Measurements from ENCODE around the gene YKT6.

YKT6 gene

DNA sequence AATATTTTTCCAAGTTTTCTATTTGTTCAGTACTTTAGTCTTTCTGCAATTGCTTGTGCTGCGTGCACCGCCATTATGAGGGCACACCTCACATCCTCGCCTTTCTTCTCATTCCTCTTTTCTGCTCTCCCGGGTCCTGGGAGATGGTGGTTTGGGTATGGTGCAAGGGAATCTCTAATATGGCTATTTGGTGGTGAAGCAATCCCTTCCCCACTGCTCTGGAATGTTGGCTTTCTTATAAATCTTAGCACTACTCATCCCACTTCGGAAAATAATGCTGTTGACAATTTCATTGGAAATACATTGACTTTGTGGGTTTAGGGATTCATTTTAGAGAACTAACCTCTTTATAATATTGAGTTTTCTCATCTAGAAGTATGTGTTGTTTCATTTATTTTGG, 9.6 kb upstream of the YKT6 start:
- TF ChIP-seq EZH2phosphoT487 (IDR thresholded peaks at IDR 0.05; ENCODE audit: low read depth): no peak
- TF ChIP-seq, protein P1, sequence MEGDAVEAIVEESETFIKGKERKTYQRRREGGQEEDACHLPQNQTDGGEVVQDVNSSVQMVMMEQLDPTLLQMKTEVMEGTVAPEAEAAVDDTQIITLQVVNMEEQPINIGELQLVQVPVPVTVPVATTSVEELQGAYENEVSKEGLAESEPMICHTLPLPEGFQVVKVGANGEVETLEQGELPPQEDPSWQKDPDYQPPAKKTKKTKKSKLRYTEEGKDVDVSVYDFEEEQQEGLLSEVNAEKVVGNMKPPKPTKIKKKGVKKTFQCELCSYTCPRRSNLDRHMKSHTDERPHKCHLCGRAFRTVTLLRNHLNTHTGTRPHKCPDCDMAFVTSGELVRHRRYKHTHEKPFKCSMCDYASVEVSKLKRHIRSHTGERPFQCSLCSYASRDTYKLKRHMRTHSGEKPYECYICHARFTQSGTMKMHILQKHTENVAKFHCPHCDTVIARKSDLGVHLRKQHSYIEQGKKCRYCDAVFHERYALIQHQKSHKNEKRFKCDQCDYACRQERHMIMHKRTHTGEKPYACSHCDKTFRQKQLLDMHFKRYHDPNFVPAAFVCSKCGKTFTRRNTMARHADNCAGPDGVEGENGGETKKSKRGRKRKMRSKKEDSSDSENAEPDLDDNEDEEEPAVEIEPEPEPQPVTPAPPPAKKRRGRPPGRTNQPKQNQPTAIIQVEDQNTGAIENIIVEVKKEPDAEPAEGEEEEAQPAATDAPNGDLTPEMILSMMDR (IDR thresholded peaks at IDR 0.05; ENCODE audit: low read depth, low read length): no peak

DNA sequence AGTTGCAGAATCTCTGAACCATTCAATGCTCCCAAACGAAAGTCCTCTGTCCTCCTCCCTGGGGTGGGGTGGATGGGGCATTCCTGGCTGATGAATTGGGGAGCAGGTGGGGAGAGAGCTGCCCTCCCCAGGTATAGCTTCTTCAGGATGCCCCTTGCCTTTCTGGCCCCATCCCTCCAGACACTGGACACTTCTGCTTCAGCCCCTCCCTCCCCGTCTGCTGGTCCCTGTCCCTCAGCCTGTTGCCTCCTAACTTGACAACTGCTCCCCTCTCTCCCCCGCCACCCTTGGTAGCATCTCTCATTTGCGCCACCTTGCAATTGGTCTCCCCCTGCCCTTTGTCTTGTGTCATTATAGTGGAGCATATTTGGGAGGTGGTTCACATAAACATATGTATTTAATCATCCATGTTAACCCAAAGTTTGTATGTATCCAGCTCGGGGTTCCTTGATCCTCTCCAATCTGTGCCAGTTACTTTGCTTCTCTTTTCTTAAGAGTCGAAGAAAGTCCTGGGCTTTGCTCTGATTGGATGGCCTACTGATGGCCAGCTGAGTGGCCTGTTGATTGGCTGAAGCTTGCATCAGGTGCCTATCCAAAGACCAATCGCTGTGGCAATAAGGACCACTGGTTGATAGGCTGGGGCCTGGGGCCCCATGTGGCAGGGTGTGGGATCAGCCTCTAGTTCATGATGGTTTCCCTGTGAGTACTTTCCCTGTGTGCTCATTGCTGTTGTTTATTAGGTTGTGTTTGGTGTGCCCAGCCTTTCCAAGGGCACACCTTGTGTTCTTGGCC, 7.6 kb upstream of the YKT6 start:
- H3K36me3 ChIP-seq (replicated peaks; ENCODE audit: low read depth, low read length): no peaks in the 10 kb centered on the region
- peaks cover 9% of the 10 kb centered on the region; the same call in 1 of the 2 replicates for H3K4me1 ChIP-seq (ENCODE audit: low read length)
- no peaks in the 10 kb centered on the region for H3K9me3 ChIP-seq (ENCODE audit: insufficient read depth, low read length)
- TF ChIP-seq, protein P1 (IDR thresholded peaks at IDR 0.05; ENCODE audit: low read depth, low read length): no peak
- TF ChIP-seq EZH2phosphoT487 (IDR thresholded peaks at IDR 0.05; ENCODE audit: low read depth): no peak
- no peaks in the 10 kb centered on the region for H4K20me1 ChIP-seq (ENCODE audit: insufficient read depth, low read length)
- H3K79me2 ChIP-seq (ENCODE audit: low read length): no peaks in the 10 kb centered on the region
- H2AFZ ChIP-seq (ENCODE audit: low read depth, low read length): no peak overlapping the region
- H3K27me3 ChIP-seq (ENCODE audit: low read depth, low read length): peaks cover 2% of the 10 kb centered on the region; the same call in 1 of the 2 replicates
- no peak overlapping the region for H3K4me3 ChIP-seq (ENCODE audit: low read length)
- no peak overlapping the region for H3K27ac ChIP-seq (ENCODE audit: low read length)
- no peak overlapping the region for H3K4me2 ChIP-seq (ENCODE audit: low read length)
- H3K9ac ChIP-seq (ENCODE audit: low read length): no peak overlapping the region

More for the DNA sequence above, 9.6 kb upstream of the YKT6 start:
- Histone ChIP-seq H3K4me1 (ENCODE audit: low read length) (peaks cover 4% of the 10 kb centered on the region; the same call in 1 of the 2 replicates), H3K4me3 (ENCODE audit: low read length) (no peak overlapping the region), H3K27me3 (ENCODE audit: low read depth, low read length) (no peaks in the 10 kb centered on the region; the same call in 1 of the 2 replicates), H3K36me3 (replicated peaks; ENCODE audit: low read depth, low read length) (no peaks in the 10 kb centered on the region), H3K79me2 (ENCODE audit: low read length) (no peaks in the 10 kb centered on the region), H4K20me1 (ENCODE audit: insufficient read depth, low read length) (no peaks in the 10 kb centered on the region), H2AFZ (ENCODE audit: low read depth, low read length) (no peak overlapping the region), H3K9me3 (ENCODE audit: insufficient read depth, low read length) (no peaks in the 10 kb centered on the region), H3K9ac (ENCODE audit: low read length) (no peak overlapping the region), H3K27ac (ENCODE audit: low read length) (no peak overlapping the region), H3K4me2 (ENCODE audit: low read length) (no peak overlapping the region)

DNA sequence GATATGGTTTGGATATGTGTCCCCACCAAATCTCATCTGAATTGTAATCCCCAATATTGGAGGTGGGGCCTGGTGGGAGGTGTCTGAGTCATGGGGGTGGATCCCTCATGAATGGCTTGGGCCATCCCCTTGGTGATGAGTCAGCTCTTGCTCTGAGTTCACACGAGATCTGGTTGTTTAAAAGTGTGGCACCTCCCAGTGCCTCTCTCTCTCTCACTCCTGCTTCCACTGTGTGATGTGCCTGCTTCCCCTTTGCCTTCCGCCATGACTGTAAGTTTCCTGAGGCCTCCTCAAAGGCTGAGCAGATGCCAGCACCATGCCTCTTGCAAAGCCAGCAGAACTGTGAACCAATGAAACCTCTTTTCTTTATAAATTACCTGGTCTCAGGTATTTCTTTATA, 6.7 kb upstream of the YKT6 start:
- TF ChIP-seq EZH2phosphoT487 (IDR thresholded peaks at IDR 0.05; ENCODE audit: low read depth): no peak
- TF ChIP-seq, protein P1 (IDR thresholded peaks at IDR 0.05; ENCODE audit: low read depth, low read length): no peak
- no peak overlapping the region for H2AFZ ChIP-seq (ENCODE audit: low read depth, low read length)

DNA sequence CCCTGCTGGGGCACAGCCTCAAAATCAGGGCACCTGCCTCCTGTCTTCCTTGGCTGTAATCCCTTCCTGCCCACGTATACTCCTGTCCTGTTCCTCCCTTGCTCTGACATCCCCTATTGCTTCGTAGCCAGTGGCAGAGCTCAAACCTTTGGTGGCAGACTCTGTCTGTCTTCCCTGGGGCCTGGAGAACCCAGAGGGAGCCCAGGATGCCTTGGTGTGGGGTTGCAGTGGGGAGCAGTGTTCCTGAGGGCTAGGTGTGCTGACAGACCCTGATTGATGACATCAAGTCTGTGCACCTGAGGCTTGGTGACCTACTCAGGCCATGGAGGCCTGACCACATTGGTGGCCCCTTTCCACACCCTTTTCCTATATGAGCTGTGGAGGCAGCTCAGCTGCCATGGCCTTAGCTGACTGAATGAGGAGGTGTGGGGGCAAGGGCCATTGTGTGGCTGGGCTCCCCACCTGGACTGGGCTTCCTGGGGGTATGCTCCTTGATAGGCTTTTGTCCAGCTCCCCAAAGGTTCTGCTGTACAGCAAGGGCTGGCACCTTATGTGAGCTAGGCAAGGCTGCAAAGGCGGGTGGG, 6.1 kb upstream of the YKT6 start:
- H3K9ac ChIP-seq (ENCODE audit: low read length): no peak overlapping the region
- peaks cover 2% of the 10 kb centered on the region; the same call in 1 of the 2 replicates for H3K27me3 ChIP-seq (ENCODE audit: low read depth, low read length)
- H2AFZ ChIP-seq (ENCODE audit: low read depth, low read length): no peak overlapping the region
- no peaks in the 10 kb centered on the region for H3K36me3 ChIP-seq (replicated peaks; ENCODE audit: low read depth, low read length)
- no peaks in the 10 kb centered on the region for H3K9me3 ChIP-seq (ENCODE audit: insufficient read depth, low read length)
- no peaks in the 10 kb centered on the region for H3K79me2 ChIP-seq (ENCODE audit: low read length)
- peaks cover 9% of the 10 kb centered on the region; the same call in 1 of the 2 replicates for H3K4me1 ChIP-seq (ENCODE audit: low read length)
- no peaks in the 10 kb centered on the region for H4K20me1 ChIP-seq (ENCODE audit: insufficient read depth, low read length)
- TF ChIP-seq, protein P1 (IDR thresholded peaks at IDR 0.05; ENCODE audit: low read depth, low read length): no peak
- TF ChIP-seq EZH2phosphoT487 (IDR thresholded peaks at IDR 0.05; ENCODE audit: low read depth): no peak
- no peak overlapping the region for H3K4me3 ChIP-seq (ENCODE audit: low read length)
- H3K4me2 ChIP-seq (ENCODE audit: low read length): no peak overlapping the region
- H3K27ac ChIP-seq (ENCODE audit: low read length): no peak overlapping the region

More for the DNA sequence above, 6.7 kb upstream of the YKT6 start:
- Histone ChIP-seq H3K27ac (ENCODE audit: low read length) (no peak overlapping the region), H3K4me3 (ENCODE audit: low read length) (no peak overlapping the region), H3K4me2 (ENCODE audit: low read length) (no peak overlapping the region), H3K9me3 (ENCODE audit: insufficient read depth, low read length) (no peaks in the 10 kb centered on the region), H4K20me1 (ENCODE audit: insufficient read depth, low read length) (no peaks in the 10 kb centered on the region), H3K36me3 (replicated peaks; ENCODE audit: low read depth, low read length) (no peaks in the 10 kb centered on the region), H3K9ac (ENCODE audit: low read length) (no peak overlapping the region), H3K79me2 (ENCODE audit: low read length) (no peaks in the 10 kb centered on the region), H3K27me3 (ENCODE audit: low read depth, low read length) (peaks cover 2% of the 10 kb centered on the region; the same call in 1 of the 2 replicates), H3K4me1 (ENCODE audit: low read length) (peaks cover 9% of the 10 kb centered on the region; the same call in 1 of the 2 replicates)
